Measurements from ENCODE around the gene CNKSR3.

The CNKSR3 gene

GRCh38 chr6:154448448-154449096 is 61.9 kb downstream of the CNKSR3 start:
- DNase-seq, result peak; percentile 51

- peak; percentile 78 for DNase-seq
Measured at GRCh38 chr6:154447954-154448353, 62.5 kb downstream of the CNKSR3 start.

- DNase-seq, result no peak
Measured at GRCh38 chr6:154446984-154447383, 63.5 kb downstream of the CNKSR3 start.

- DNase-seq, result no peak
Measured at GRCh38 chr6:154445417-154445816, 65.1 kb downstream of the CNKSR3 start.

- no peak for DNase-seq
Measured at GRCh38 chr6:154441995-154442310, 68.5 kb downstream of the CNKSR3 start.

- DNase-seq, result no peak
Measured at GRCh38 chr6:154440422-154441043, 70.0 kb downstream of the CNKSR3 start.

GRCh38 chr6:154440022-154440421 is 70.5 kb downstream of the CNKSR3 start:
- no peak for DNase-seq

- no peak for DNase-seq
Measured at GRCh38 chr6:154438882-154439415, 71.5 kb downstream of the CNKSR3 start.

- no peak for DNase-seq
Measured at GRCh38 chr6:154435400-154435945, 75.0 kb downstream of the CNKSR3 start.

GRCh38 chr6:154434662-154435061 is 75.8 kb downstream of the CNKSR3 start:
- no peak for DNase-seq

GRCh38 chr6:154433477-154434241 is 76.8 kb downstream of the CNKSR3 start:
- DNase-seq, result no peak

- no peak for DNase-seq
Measured at GRCh38 chr6:154432533-154433476, 77.7 kb downstream of the CNKSR3 start.

- DNase-seq, result no peak
Measured at GRCh38 chr6:154430481-154430919, 80.0 kb downstream of the CNKSR3 start.

- DNase-seq, result no peak
Measured at GRCh38 chr6:154429711-154430110, 80.8 kb downstream of the CNKSR3 start.

- DNase-seq, result no peak
Measured at GRCh38 chr6:154428897-154429296, 81.6 kb downstream of the CNKSR3 start.

- no peak for DNase-seq
Measured at GRCh38 chr6:154427446-154427845, 83.0 kb downstream of the CNKSR3 start.

- DNase-seq, result no peak
Measured at GRCh38 chr6:154426997-154427396, 83.5 kb downstream of the CNKSR3 start.

GRCh38 chr6:154425034-154425433 is 85.5 kb downstream of the CNKSR3 start:
- DNase-seq, result no peak

GRCh38 chr6:154414021-154414813 is 96.3 kb downstream of the CNKSR3 start:
- no peak for DNase-seq

GRCh38 chr6:154412106-154412820 is 98.2 kb downstream of the CNKSR3 start:
- DNase-seq, result no peak

GRCh38 chr6:154411076-154411475 is 99.4 kb downstream of the CNKSR3 start:
- no peak for DNase-seq
